GM18511 (cell line): Measurements from ENCODE around the gene RPL7A.
"Not testable (repeated sequence)": the region's sequence is repeated elsewhere in the genome, so short reads cannot be mapped to it uniquely, and the experiment has no call there.

ENCODE experiments used
- ATAC-seq: cut with Tn5 transposase; IDR thresholded peaks from one replicate; pipeline ENCODE4 v1.9.1; 2021; ENCODE audit warnings: mild to moderate bottlenecking, moderate library complexity; ENCODE audit not compliant: unreplicated experiment

The RPL7A gene

GRCh38 chr9:133384736-133385321 lies 36.8 kb downstream of the RPL7A start:
- ATAC-seq: no peak

GRCh38 chr9:133385452-133385851 lies 37.4 kb downstream of the RPL7A start:
- ATAC-seq: no peak

- no peak for ATAC-seq
Measured at GRCh38 chr9:133386338-133386737, 38.3 kb downstream of the RPL7A start.

- no peak for ATAC-seq
Measured at GRCh38 chr9:133387680-133388079, 39.7 kb downstream of the RPL7A start.

GRCh38 chr9:133389025-133389557 lies 41.1 kb downstream of the RPL7A start:
- no peak for ATAC-seq

GRCh38 chr9:133389562-133389961 lies 41.5 kb downstream of the RPL7A start:
- ATAC-seq: no peak

GRCh38 chr9:133390713-133391112 lies 42.7 kb downstream of the RPL7A start:
- ATAC-seq: no peak

- ATAC-seq: not testable (repeated sequence)
Measured at GRCh38 chr9:133391449-133391848, 43.4 kb downstream of the RPL7A start.

GRCh38 chr9:133392308-133392707 lies 44.3 kb downstream of the RPL7A start:
- not testable (repeated sequence) for ATAC-seq

- no peak for ATAC-seq
Measured at GRCh38 chr9:133393399-133393798, 45.4 kb downstream of the RPL7A start.

- ATAC-seq: no peak
Measured at GRCh38 chr9:133394687-133395271, 46.8 kb downstream of the RPL7A start.

GRCh38 chr9:133396952-133397351 lies 48.9 kb downstream of the RPL7A start:
- ATAC-seq: no peak

GRCh38 chr9:133397370-133397769 lies 49.4 kb downstream of the RPL7A start:
- no peak for ATAC-seq

GRCh38 chr9:133397895-133398294 lies 49.9 kb downstream of the RPL7A start:
- ATAC-seq: no peak

GRCh38 chr9:133400292-133400691 lies 52.3 kb downstream of the RPL7A start:
- no peak for ATAC-seq
